Panc1 (cell line): ENCODE results near the gene CHMP2B. TPM values are rescaled to one million over a fixed set of nuclear protein-coding genes. Genes with fewer than 3 reads are reported as not detected.

Source experiments
- ATAC-seq: fragments of 200-7000 bp; cut with Tn5 transposase; 2 replicates; pipeline ENCODE4 v1.9.1; 2020; ENCODE audit warnings: mild to moderate bottlenecking, moderate library complexity
- Bru-seq: library from RNA; stranded (reverse); fragments of 400-500 nt; gene quantifications from one replicate; lab custom pipeline; 2021; lab: Mats Ljungman, UMichigan
- BruChase-seq, 2 experiments: library from RNA; stranded (reverse); fragments of 400-500 nt; gene quantifications; one replicate each; lab custom pipeline; 2021; lab: Mats Ljungman, UMichigan
- BruUV-seq: library from RNA; stranded (reverse); fragments of 400-500 nt; replicated peaks from 2 replicates; lab custom pipeline; 2021; lab: Mats Ljungman, UMichigan
- CTCF ChIA-PET: fragments of 300-600 bp; sonication (Branson Sonifier 250); formaldehyde crosslinking; loops from one replicate; lab custom pipeline; 2022; ENCODE audit warnings: antibody characterized with exemption; lab: Charles Lee
- POLR2A ChIA-PET: fragments of 300-600 bp; sonication (Branson Sonifier 250); formaldehyde crosslinking; loops from one replicate; lab custom pipeline; 2022; ENCODE audit warnings: antibody characterized with exemption; lab: Charles Lee
- DNase-seq: peaks from one replicate; pipeline ENCODE4 v3.0.0-alpha.2; 2010; ENCODE audit warnings: low read depth, low spot score
- H3K27ac ChIP-seq: 2 replicates; pipeline ENCODE4 v1.5.1; 2011; ENCODE audit warnings: mild to moderate bottlenecking, low read length, inconsistent platforms
- H3K27me3 ChIP-seq: fragments of 200-500 bp; sonication (Bioruptor generic); 2 replicates; pipeline ENCODE4 v1.6.0; 2014; ENCODE audit warnings: low read length, inconsistent platforms; ENCODE audit not compliant: control insufficient read depth, insufficient read depth
- H3K36me3 ChIP-seq: fragments of 200-500 bp; sonication (Bioruptor generic); 2 replicates; pipeline ENCODE4 v1.5.1; 2014; ENCODE audit warnings: inconsistent platforms, mild to moderate bottlenecking, low read length, moderate library complexity; ENCODE audit not compliant: control insufficient read depth, insufficient read depth
- H3K4me1 ChIP-seq: 2 replicates; pipeline ENCODE4 v1.5.1; 2011; ENCODE audit warnings: inconsistent platforms, mild to moderate bottlenecking, low read length, moderate library complexity; ENCODE audit not compliant: control insufficient read depth, insufficient read depth
- H3K4me3 ChIP-seq, 2 experiments: 2 replicates each; pipeline ENCODE4 v1.5.1; 2011 to 2012; ENCODE audit warnings: low read depth in 2 of 2, low read length in 2 of 2, mild to moderate bottlenecking in 2 of 2, inconsistent platforms in 1 of 2, moderate library complexity in 1 of 2
- H3K9me3 ChIP-seq: fragments of 200-500 bp; sonication (Bioruptor generic); 2 replicates; pipeline ENCODE4 v1.5.1; 2014; ENCODE audit warnings: low read depth, mild to moderate bottlenecking, inconsistent platforms, low read length, moderate library complexity; ENCODE audit not compliant: control insufficient read depth, insufficient read depth
- POLR2AphosphoS5 ChIP-seq: IDR thresholded peaks from 2 replicates; pipeline ENCODE4 v1.6.1; 2012; ENCODE audit warnings: mild to moderate bottlenecking, low read depth, low read length, moderate library complexity
- SIN3A ChIP-seq: IDR thresholded peaks from 2 replicates; pipeline ENCODE4 v1.6.1; 2012; ENCODE audit warnings: low read depth, mild to moderate bottlenecking, low read length, moderate library complexity, borderline replicate concordance; ENCODE audit not compliant: insufficient read depth
- TCF7L2 ChIP-seq: IDR thresholded peaks from 2 replicates; pipeline ENCODE4 v1.6.1; 2011; ENCODE audit warnings: mild to moderate bottlenecking, low read depth, low read length, inconsistent platforms
- in situ Hi-C: cut with HindIII; loops from 2 replicates; pipeline ENCODE4 v1.10.0; 2016; ENCODE audit warnings: low sequenced_read_pairs, low pct_unique_long_range_greater_than_20kb
- intact Hi-C: fragments of 100-400 bp; cut with micrococcal nuclease; formaldehyde crosslinking; loops from one replicate; pipeline ENCODE4 v1.10.0; 2022; ENCODE audit not compliant: unreplicated experiment
- long read RNA-seq: library from polyadenylated mRNA; unstranded; transcript quantifications from one replicate; pipeline ENCODE4 v2.0.0, GENCODE V29; 2021; ENCODE audit not compliant: unreplicated experiment
- polyA plus RNA-seq: library from polyadenylated mRNA; unstranded; fragments of >200 nt; gene quantifications from one replicate; pipeline ENCODE4 v1.2.1, GENCODE V29; 2012; ENCODE audit warnings: missing spikeins; ENCODE audit not compliant: insufficient read length
- total RNA-seq: library from RNA; stranded (reverse); gene quantifications from one replicate; pipeline ENCODE4 v1.2.1, GENCODE V29; 2021; ENCODE audit not compliant: unreplicated experiment
- TF ChIP-seq, protein P1 (sequence below): fragments of 450-650 bp; IDR thresholded peaks from 2 replicates; pipeline ENCODE4 v1.5.1; 2017; ENCODE audit warnings: mild to moderate bottlenecking
- TF ChIP-seq, protein P2 (sequence below), 2 experiments: IDR thresholded peaks; 2 replicates each; pipeline ENCODE4 v1.6.1; 2011 to 2012; ENCODE audit warnings: low read depth in 2 of 2, control low read depth in 1 of 2, low read length in 1 of 2, mild to moderate bottlenecking in 1 of 2, moderate library complexity in 1 of 2; ENCODE audit not compliant: insufficient read depth in 1 of 2

Gene CHMP2B, protein sequence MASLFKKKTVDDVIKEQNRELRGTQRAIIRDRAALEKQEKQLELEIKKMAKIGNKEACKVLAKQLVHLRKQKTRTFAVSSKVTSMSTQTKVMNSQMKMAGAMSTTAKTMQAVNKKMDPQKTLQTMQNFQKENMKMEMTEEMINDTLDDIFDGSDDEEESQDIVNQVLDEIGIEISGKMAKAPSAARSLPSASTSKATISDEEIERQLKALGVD
- total RNA-seq (32.7 TPM), Bru-seq, nascent RNA (percentile 84 among the genes with signal in this experiment), BruChase-seq, experiment 1, labeled RNA remaining after a 2-hour chase (percentile 75 among the genes with signal in this experiment), BruChase-seq, experiment 2, labeled RNA remaining after a 6-hour chase (percentile 86 among the genes with signal in this experiment)
- polyA plus RNA-seq, result 27.4 TPM
- long read RNA-seq, transcript CHMP2B-201 (6 exons, 2,557 nt), result major isoform, 38 of 49 reads
- long read RNA-seq, partial matches to known transcripts, result 3 of 49 reads
- long read RNA-seq, other reads (novel, unspliced or antisense), result 7 of 49 reads

DNA sequence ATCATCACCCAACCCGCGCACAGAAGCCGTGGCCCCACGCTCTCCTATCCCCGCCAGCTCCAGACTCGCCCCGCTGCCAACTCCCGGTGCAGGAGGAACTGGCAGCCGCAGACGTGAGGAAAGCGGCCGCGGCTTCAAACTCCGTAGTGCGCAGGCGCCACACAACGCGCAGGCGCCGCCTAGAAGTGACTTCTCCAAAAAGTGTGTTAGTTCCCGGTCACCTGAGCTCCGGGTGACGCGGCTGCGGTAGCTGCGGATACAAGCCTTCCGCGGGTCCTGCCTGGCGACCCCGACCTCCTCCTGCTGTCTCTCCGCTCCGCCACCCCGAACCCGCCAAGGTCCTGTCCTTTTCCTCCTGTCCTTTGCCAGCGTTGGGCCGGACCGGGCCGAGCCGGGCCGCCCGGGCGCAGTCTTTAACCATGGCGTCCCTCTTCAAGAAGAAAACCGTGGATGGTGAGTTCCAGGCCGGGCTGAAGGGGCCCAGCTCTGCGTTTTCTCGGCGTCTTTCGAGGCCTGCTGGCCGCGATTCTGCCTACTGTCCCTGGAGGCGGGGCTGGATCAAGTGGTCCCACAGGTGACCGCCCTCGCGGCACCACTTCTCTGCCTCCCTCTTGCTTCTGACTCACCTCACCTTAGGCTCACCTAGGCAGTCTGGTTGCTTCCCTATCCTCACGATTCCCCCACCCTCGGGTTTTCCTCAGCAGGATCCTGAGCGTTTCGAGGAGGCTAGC lies at the start of gene CHMP2B:
Gene CHMP2B (plus strand): TSS at position 206 of the 731 bp plus-strand sequence. CDS start 214 bp downstream, at position 420.
- intact Hi-C loops (no loop called here), in situ Hi-C loops (no loop called here)
- DNase-seq, result no peak
- peaks cover 2% of the 10 kb centered on the region; the same call in 1 of the 2 replicates for H3K36me3 ChIP-seq
- ChIA-PET CTCF (no interaction called here), POLR2A (no interaction called here)
- H3K27ac ChIP-seq, result peak within 1 kb of the TSS; percentile 87
- H3K4me3 ChIP-seq, result peak within 1 kb of the TSS; percentile 93 to 98
- peaks cover 6% of the 10 kb centered on the region; the same call in 1 of the 2 replicates for H3K4me1 ChIP-seq
- no peaks in the 10 kb centered on the region for H3K9me3 ChIP-seq
- H3K27me3 ChIP-seq, result no peaks in the 10 kb centered on the region
- TF ChIP-seq, protein P1, sequence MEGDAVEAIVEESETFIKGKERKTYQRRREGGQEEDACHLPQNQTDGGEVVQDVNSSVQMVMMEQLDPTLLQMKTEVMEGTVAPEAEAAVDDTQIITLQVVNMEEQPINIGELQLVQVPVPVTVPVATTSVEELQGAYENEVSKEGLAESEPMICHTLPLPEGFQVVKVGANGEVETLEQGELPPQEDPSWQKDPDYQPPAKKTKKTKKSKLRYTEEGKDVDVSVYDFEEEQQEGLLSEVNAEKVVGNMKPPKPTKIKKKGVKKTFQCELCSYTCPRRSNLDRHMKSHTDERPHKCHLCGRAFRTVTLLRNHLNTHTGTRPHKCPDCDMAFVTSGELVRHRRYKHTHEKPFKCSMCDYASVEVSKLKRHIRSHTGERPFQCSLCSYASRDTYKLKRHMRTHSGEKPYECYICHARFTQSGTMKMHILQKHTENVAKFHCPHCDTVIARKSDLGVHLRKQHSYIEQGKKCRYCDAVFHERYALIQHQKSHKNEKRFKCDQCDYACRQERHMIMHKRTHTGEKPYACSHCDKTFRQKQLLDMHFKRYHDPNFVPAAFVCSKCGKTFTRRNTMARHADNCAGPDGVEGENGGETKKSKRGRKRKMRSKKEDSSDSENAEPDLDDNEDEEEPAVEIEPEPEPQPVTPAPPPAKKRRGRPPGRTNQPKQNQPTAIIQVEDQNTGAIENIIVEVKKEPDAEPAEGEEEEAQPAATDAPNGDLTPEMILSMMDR, result no peak
- TF ChIP-seq POLR2AphosphoS5 (peak; percentile 62), SIN3A (0 out of 2 replicates have a peak, but pooled peaks have one; percentile 20)
- peak; percentile 98 for ATAC-seq
- no TSS peak for BruUV-seq

DNA sequence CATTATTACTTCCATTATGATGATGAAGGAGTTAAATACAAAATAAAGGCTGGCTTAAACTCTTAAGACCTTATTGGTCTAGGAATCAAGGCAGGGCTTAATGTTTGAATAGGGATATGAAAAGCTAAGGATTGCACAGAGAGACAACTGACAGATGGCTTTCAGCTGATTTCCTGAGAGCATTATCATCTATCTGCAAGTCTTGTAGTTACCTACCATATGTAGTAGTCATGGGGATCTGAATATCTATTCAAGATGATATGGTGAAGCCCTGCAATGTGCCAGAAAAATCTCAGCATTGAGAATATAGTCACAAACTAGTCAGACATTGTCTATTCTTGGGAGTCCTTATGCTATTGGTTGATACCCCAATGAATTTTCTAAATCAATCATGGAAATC lies 47.5 kb upstream of the CHMP2B start:
- no peak overlapping the region for H3K27ac ChIP-seq
- H3K4me1 ChIP-seq, result no peaks in the 10 kb centered on the region
- ATAC-seq (no peak), DNase-seq (no peak)
- H3K36me3 ChIP-seq, result no peaks in the 10 kb centered on the region
- no peaks in the 10 kb centered on the region for H3K27me3 ChIP-seq
- BruUV-seq, result no TSS peak
- CTCF ChIA-PET, result no interaction called here
- intact Hi-C loops (no loop called here), in situ Hi-C loops (no loop called here)
- TF ChIP-seq TCF7L2, result no peak
- no peak for TF ChIP-seq POLR2AphosphoS5
- H3K9me3 ChIP-seq, result no peaks in the 10 kb centered on the region
- POLR2A ChIA-PET, result no interaction called here
- no peak overlapping the region for H3K4me3 ChIP-seq

DNA sequence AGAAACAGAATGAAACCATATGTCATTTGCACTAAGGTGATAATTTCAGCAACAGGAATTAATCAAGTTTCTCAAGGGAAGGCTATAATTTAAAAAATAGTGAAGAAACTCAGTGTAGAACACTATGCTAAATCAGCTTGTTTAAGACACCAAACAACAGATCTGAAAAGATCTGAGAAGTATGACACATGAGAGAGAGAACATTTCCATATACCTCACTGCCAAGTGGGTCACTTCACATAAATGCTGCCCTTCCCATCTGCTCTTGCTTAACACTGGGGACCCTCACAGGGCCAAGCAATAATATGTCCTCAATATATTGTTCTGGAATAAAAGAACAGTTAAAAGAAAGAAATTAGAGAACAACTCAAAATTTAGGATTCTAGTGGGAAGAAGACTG lies 45.6 kb upstream of the CHMP2B start:
- TF ChIP-seq, protein P1, result no peak
- no peak for TF ChIP-seq SIN3A
- TF ChIP-seq TCF7L2, result no peak
- no peak for TF ChIP-seq POLR2AphosphoS5
- TF ChIP-seq, protein P2, sequence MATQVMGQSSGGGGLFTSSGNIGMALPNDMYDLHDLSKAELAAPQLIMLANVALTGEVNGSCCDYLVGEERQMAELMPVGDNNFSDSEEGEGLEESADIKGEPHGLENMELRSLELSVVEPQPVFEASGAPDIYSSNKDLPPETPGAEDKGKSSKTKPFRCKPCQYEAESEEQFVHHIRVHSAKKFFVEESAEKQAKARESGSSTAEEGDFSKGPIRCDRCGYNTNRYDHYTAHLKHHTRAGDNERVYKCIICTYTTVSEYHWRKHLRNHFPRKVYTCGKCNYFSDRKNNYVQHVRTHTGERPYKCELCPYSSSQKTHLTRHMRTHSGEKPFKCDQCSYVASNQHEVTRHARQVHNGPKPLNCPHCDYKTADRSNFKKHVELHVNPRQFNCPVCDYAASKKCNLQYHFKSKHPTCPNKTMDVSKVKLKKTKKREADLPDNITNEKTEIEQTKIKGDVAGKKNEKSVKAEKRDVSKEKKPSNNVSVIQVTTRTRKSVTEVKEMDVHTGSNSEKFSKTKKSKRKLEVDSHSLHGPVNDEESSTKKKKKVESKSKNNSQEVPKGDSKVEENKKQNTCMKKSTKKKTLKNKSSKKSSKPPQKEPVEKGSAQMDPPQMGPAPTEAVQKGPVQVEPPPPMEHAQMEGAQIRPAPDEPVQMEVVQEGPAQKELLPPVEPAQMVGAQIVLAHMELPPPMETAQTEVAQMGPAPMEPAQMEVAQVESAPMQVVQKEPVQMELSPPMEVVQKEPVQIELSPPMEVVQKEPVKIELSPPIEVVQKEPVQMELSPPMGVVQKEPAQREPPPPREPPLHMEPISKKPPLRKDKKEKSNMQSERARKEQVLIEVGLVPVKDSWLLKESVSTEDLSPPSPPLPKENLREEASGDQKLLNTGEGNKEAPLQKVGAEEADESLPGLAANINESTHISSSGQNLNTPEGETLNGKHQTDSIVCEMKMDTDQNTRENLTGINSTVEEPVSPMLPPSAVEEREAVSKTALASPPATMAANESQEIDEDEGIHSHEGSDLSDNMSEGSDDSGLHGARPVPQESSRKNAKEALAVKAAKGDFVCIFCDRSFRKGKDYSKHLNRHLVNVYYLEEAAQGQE (IDR thresholded peaks at IDR 0.05; ENCODE audit: insufficient read depth in 1 of 2, low read depth in 2 of 2, low read length in 1 of 2), result no peak
- ChIA-PET CTCF (no interaction called here), POLR2A (no interaction called here)
- Histone ChIP-seq H3K9me3 (no peaks in the 10 kb centered on the region), H3K27me3 (no peaks in the 10 kb centered on the region), H3K27ac (no peak overlapping the region), H3K4me1 (no peaks in the 10 kb centered on the region), H3K36me3 (no peaks in the 10 kb centered on the region), H3K4me3 (no peak overlapping the region)
- ATAC-seq (no peak), DNase-seq (no peak)
- no TSS peak for BruUV-seq
- intact Hi-C loops (no loop called here), in situ Hi-C loops (no loop called here)
